HEK293 (cell line): ENCODE data around the gene WDR35.

ENCODE experiments used
- CTCF ChIA-PET: fragments of 350-600 bp; formaldehyde crosslinking; extraction: SDS; loops from one replicate; lab custom pipeline; 2021; ENCODE audit warnings: antibody characterized with exemption; lab: Yijun Ruan, JAX
- POLR2A ChIA-PET: fragments of 300-600 bp; formaldehyde crosslinking; extraction: SDS; loops from one replicate; lab custom pipeline; 2020; ENCODE audit warnings: antibody characterized with exemption, inconsistent platforms; lab: Yijun Ruan, JAX
- H3K27ac ChIP-seq: fragments of 200-500 bp; sonication (Bioruptor generic); 2 replicates; pipeline ENCODE4 v1.5.1; 2014; ENCODE audit warnings: low read depth, low read length, control low read depth, inconsistent platforms; ENCODE audit errors: extremely low read depth
- H3K36me3 ChIP-seq, 2 experiments: fragments of 200-500 bp in 1 of 2; sonication (Bioruptor generic) in 1 of 2; 1 replicate in 1 of 2; 2 replicates in 1 of 2; pipeline ENCODE4 v1.5.1; 2014 to 2017; ENCODE audit warnings: inconsistent platforms in 2 of 2, low read length in 2 of 2; ENCODE audit not compliant: control insufficient read depth in 2 of 2, insufficient read depth in 1 of 2
- H3K4me1 ChIP-seq: fragments of 200-500 bp; sonication (Bioruptor generic); 2 replicates; pipeline ENCODE4 v1.5.1; 2014; ENCODE audit warnings: mild to moderate bottlenecking, low read length, inconsistent platforms; ENCODE audit not compliant: control insufficient read depth, insufficient read depth
- H3K4me3 ChIP-seq: 2 replicates; pipeline ENCODE4 v1.5.1; 2011; ENCODE audit warnings: low read depth, mild to moderate bottlenecking, control low read depth, low read length, moderate library complexity
- H3K9me3 ChIP-seq: fragments of 200-500 bp; sonication (Bioruptor generic); 2 replicates; pipeline ENCODE4 v1.5.1; 2014; ENCODE audit warnings: low read depth, low read length, inconsistent platforms; ENCODE audit not compliant: control insufficient read depth, insufficient read depth
- PATZ1 ChIP-seq: fragments of 450-650 bp; formaldehyde crosslinking; IDR thresholded peaks from 2 replicates; pipeline ENCODE4 v1.5.1; 2016; ENCODE audit warnings: missing biosample characterization, missing genetic modification characterization
- REPIN1 ChIP-seq: fragments of 450-650 bp; formaldehyde crosslinking; IDR thresholded peaks from 2 replicates; pipeline ENCODE4 v1.5.1; 2017; ENCODE audit warnings: missing biosample characterization, missing genetic modification characterization, low read depth
- SP3 ChIP-seq: fragments of 450-650 bp; formaldehyde crosslinking; IDR thresholded peaks from 2 replicates; pipeline ENCODE4 v1.5.1; 2016; ENCODE audit warnings: missing biosample characterization, missing genetic modification characterization
- TCF7L2 ChIP-seq: IDR thresholded peaks from 2 replicates; pipeline ENCODE4 v1.6.1; 2011; ENCODE audit warnings: low read depth, mild to moderate bottlenecking, inconsistent platforms, low read length, moderate library complexity, borderline replicate concordance
- ZFP3 ChIP-seq: fragments of 450-650 bp; formaldehyde crosslinking; IDR thresholded peaks from 2 replicates; pipeline ENCODE4 v1.5.1; 2016; ENCODE audit warnings: low read depth, missing biosample characterization, missing genetic modification characterization
- ZNF121 ChIP-seq: fragments of 450-650 bp; formaldehyde crosslinking; IDR thresholded peaks from 2 replicates; pipeline ENCODE4 v1.5.1; 2016; ENCODE audit warnings: missing biosample characterization, missing genetic modification characterization
- ZNF133 ChIP-seq: fragments of 450-650 bp; formaldehyde crosslinking; IDR thresholded peaks from 2 replicates; pipeline ENCODE4 v1.5.1; 2016; ENCODE audit warnings: missing biosample characterization, missing genetic modification characterization
- ZNF16 ChIP-seq: fragments of 450-650 bp; formaldehyde crosslinking; IDR thresholded peaks from 2 replicates; pipeline ENCODE4 v1.5.1; 2016; ENCODE audit warnings: low read depth, missing biosample characterization, missing genetic modification characterization
- ZNF184 ChIP-seq: fragments of 450-650 bp; IDR thresholded peaks from 2 replicates; pipeline ENCODE4 v1.5.1; 2018; ENCODE audit warnings: missing biosample characterization, mild to moderate bottlenecking, missing genetic modification characterization
- ZNF311 ChIP-seq: fragments of 450-650 bp; formaldehyde crosslinking; IDR thresholded peaks from 2 replicates; pipeline ENCODE4 v1.5.1; 2017; ENCODE audit warnings: missing biosample characterization, missing genetic modification characterization, borderline replicate concordance
- ZNF366 ChIP-seq: fragments of 450-650 bp; formaldehyde crosslinking; conservative IDR thresholded peaks from 2 replicates; pipeline ENCODE4 v1.5.1; 2016; ENCODE audit warnings: missing biosample characterization, missing genetic modification characterization
- ZNF391 ChIP-seq: fragments of 450-650 bp; formaldehyde crosslinking; IDR thresholded peaks from 2 replicates; pipeline ENCODE4 v1.5.1; 2016; ENCODE audit warnings: low read depth, missing biosample characterization, missing genetic modification characterization, borderline replicate concordance
- ZNF426 ChIP-seq: fragments of 450-650 bp; formaldehyde crosslinking; IDR thresholded peaks from 2 replicates; pipeline ENCODE4 v1.5.1; 2017; ENCODE audit warnings: missing biosample characterization, missing genetic modification characterization, mild to moderate bottlenecking, inconsistent platforms, moderate library complexity
- ZNF433 ChIP-seq: fragments of 450-650 bp; formaldehyde crosslinking; IDR thresholded peaks from 2 replicates; pipeline ENCODE4 v1.5.1; 2016; ENCODE audit warnings: missing biosample characterization, missing genetic modification characterization, low read depth
- ZNF473 ChIP-seq: fragments of 450-650 bp; formaldehyde crosslinking; IDR thresholded peaks from 2 replicates; pipeline ENCODE4 v1.5.1; 2017; ENCODE audit warnings: missing biosample characterization, missing genetic modification characterization
- ZNF501 ChIP-seq: fragments of 450-650 bp; formaldehyde crosslinking; IDR thresholded peaks from 2 replicates; pipeline ENCODE4 v1.5.1; 2016; ENCODE audit warnings: missing biosample characterization, missing genetic modification characterization
- ZNF521 ChIP-seq: fragments of 450-650 bp; formaldehyde crosslinking; IDR thresholded peaks from 2 replicates; pipeline ENCODE4 v1.5.1; 2017; ENCODE audit warnings: missing biosample characterization, mild to moderate bottlenecking, missing genetic modification characterization
- ZNF548 ChIP-seq: fragments of 450-650 bp; formaldehyde crosslinking; IDR thresholded peaks from 2 replicates; pipeline ENCODE4 v1.5.1; 2016; ENCODE audit warnings: missing biosample characterization, missing genetic modification characterization
- ZNF660 ChIP-seq: fragments of 450-650 bp; IDR thresholded peaks from 2 replicates; pipeline ENCODE4 v1.5.1; 2018; ENCODE audit warnings: missing biosample characterization, mild to moderate bottlenecking, missing genetic modification characterization
- ZNF837 ChIP-seq: fragments of 450-650 bp; formaldehyde crosslinking; IDR thresholded peaks from 2 replicates; pipeline ENCODE4 v1.5.1; 2016; ENCODE audit warnings: missing biosample characterization, missing genetic modification characterization

Gene WDR35

GRCh38 chr2:19993731-19994130, 3.8 kb upstream of the WDR35 start (continued):
- TF ChIP-seq ZNF121 (tag by site-specific recombination), result no peak

- Histone ChIP-seq H3K9me3 (no peaks in the 10 kb centered on the region), H3K4me3 (no peak overlapping the region), H3K4me1 (0 out of 2 replicates have a peak, but pooled peaks cover 3% of the 10 kb centered on the region), H3K36me3 (peaks cover 0 to 3% of the 10 kb centered on the region in 2 experiments; a peak in 1 of 3 replicates), H3K27ac (no peak overlapping the region)
- POLR2A ChIA-PET, result no interaction called here
- CTCF ChIA-PET, result interaction anchor here (0.7 to 1.3 kb wide), 2 partner anchors 23 to 36 kb away, joined by 3 to 5 read pairs; no protein-coding TSS in a partner anchor
- TF ChIP-seq ZNF521 (tag by site-specific recombination), result no peak
- no peak for TF ChIP-seq ZNF548 (tag by site-specific recombination)
- TF ChIP-seq ZNF837 (tag by site-specific recombination), result no peak
- TF ChIP-seq ZNF501, result no peak
- no peak for TF ChIP-seq TCF7L2
- TF ChIP-seq ZNF426 (tag by site-specific recombination), result no peak
- no peak for TF ChIP-seq ZNF433
- TF ChIP-seq ZNF311, result no peak
- no peak for TF ChIP-seq ZFP3 (tag by site-specific recombination)
- no peak for TF ChIP-seq PATZ1
- TF ChIP-seq ZNF133 (tag by site-specific recombination), result no peak
- no peak for TF ChIP-seq SP3 (tag by site-specific recombination)
- TF ChIP-seq ZNF184, result no peak
Observed at GRCh38 chr2:19991895-19992294, 2.0 kb upstream of the WDR35 start.

- H3K9me3 ChIP-seq, result no peaks in the 10 kb centered on the region
- no peak overlapping the region; the same call in 1 of the 2 replicates for H3K27ac ChIP-seq
- H3K4me3 ChIP-seq, result peak overlapping the region; percentile 56
- TF ChIP-seq ZNF660 (tag by site-specific recombination) (0 out of 2 replicates have a peak, but pooled peaks have one; percentile 20), ZNF837 (tag by site-specific recombination) (no peak), ZNF391 (0 out of 2 replicates have a peak, but pooled peaks have one; percentile 2)
- ChIA-PET POLR2A (interaction anchor here (0.6 to 1.2 kb wide), 6 partner anchors 9 to 881 kb away, joined by 3 to 11 read pairs (median 4); partner anchors contain the start of gene LAPTM4A), CTCF (no interaction called here)
- H3K4me1 ChIP-seq, result 0 out of 2 replicates have a peak, but pooled peaks cover 3% of the 10 kb centered on the region
- H3K36me3 ChIP-seq, result peaks cover 0 to 6% of the 10 kb centered on the region in 2 experiments; a peak in 1 of 3 replicates
Observed at GRCh38 chr2:19990416-19990728, 467 bp upstream of the WDR35 start.

- Histone ChIP-seq H3K9me3 (no peaks in the 10 kb centered on the region), H3K4me1 (0 out of 2 replicates have a peak, but pooled peaks cover 3% of the 10 kb centered on the region), H3K27ac (no peak overlapping the region; the same call in 1 of the 2 replicates), H3K4me3 (peak overlapping the region; percentile 56), H3K36me3 (peaks cover 0 to 14% of the 10 kb centered on the region in 2 experiments; a peak in 1 of 3 replicates)
- TF ChIP-seq REPIN1 (tag by site-specific recombination) (no peak), ZNF16 (tag by site-specific recombination) (no peak), ZNF473 (tag by site-specific recombination) (no peak), ZNF366 (tag by site-specific recombination) (0 out of 2 replicates have a peak, but pooled peaks have one; percentile 30)
- ChIA-PET POLR2A (interaction anchor here (0.7 to 1.2 kb wide), 6 partner anchors 8 to 105 kb away, joined by 3 to 11 read pairs (median 4); partner anchors contain the start of gene LAPTM4A), CTCF (interaction anchor here (0.5 to 0.7 kb wide), 3 partner anchors 9 to 1110 kb away, joined by 3 to 5 read pairs (median 3); no protein-coding TSS in a partner anchor)
Observed at GRCh38 chr2:19989342-19989666, 601 bp downstream of the WDR35 start.
